Activated CD8-positive, alpha-beta T cell treated with anti-CD3 and anti-CD28 coated beads for 36 hours (primary cell): Measurements from ENCODE around the gene NWD2. TPM values are rescaled to one million over a fixed set of nuclear protein-coding genes. Genes with fewer than 3 reads are reported as not detected.

Experiments used
- ATAC-seq: fragments of 200-7000 bp; cut with Tn5 transposase; one replicate; pipeline ENCODE4 v1.10.0; 2021; ENCODE audit warnings: mild to moderate bottlenecking, moderate library complexity
- CTCF ChIA-PET: fragments of 350-600 bp; sonication (Branson Sonifier 250); formaldehyde crosslinking; loops from one replicate; lab custom pipeline; 2021; ENCODE audit warnings: antibody characterized with exemption; lab: Charles Lee
- POLR2A ChIA-PET: fragments of 350-600 bp; sonication (Branson Sonifier 250); formaldehyde crosslinking; loops from one replicate; lab custom pipeline; 2021; ENCODE audit warnings: antibody characterized with exemption; lab: Charles Lee
- DNase-seq: peaks from one replicate; pipeline ENCODE4 v3.0.0-alpha.2; 2020
- H3K27ac Mint-ChIP-seq: one replicate; pipeline ENCODE4 v1.8.0; 2021; ENCODE audit warnings: mild to moderate bottlenecking, mixed read lengths
- H3K27me3 Mint-ChIP-seq: one replicate; pipeline ENCODE4 v1.8.0; 2021; ENCODE audit warnings: mixed read lengths
- H3K36me3 Mint-ChIP-seq: one replicate; pipeline ENCODE4 v1.8.0; 2021; ENCODE audit warnings: low read depth, mixed read lengths
- H3K4me1 Mint-ChIP-seq: one replicate; pipeline ENCODE4 v1.8.0; 2021; ENCODE audit warnings: low read depth, mixed read lengths
- H3K4me3 Mint-ChIP-seq: one replicate; pipeline ENCODE4 v1.8.0; 2021; ENCODE audit warnings: mild to moderate bottlenecking, moderate library complexity, mixed read lengths
- H3K9me3 Mint-ChIP-seq: one replicate; pipeline ENCODE4 v1.8.0; 2021; ENCODE audit warnings: mixed read lengths
- intact Hi-C: fragments of 100-400 bp; cut with micrococcal nuclease; formaldehyde crosslinking; loops from one replicate; pipeline ENCODE4 v1.10.0; 2022
- total RNA-seq, 2 experiments: library from RNA; stranded (reverse); gene quantifications; one replicate each; pipeline ENCODE4 v1.2.3, GENCODE V29; 2021
- TF ChIP-seq, protein P1 (sequence below): fragments of 200-600 bp; IDR thresholded peaks from one replicate; pipeline ENCODE4 v1.8.0; 2022; ENCODE audit warnings: antibody characterized with exemption, mild to moderate bottlenecking

Gene NWD2
- total RNA-seq, 2 experiments from 2014 or later = not detected

GRCh38 chr4:37279894-37280592, 35.5 kb downstream of the NWD2 start:
- TF ChIP-seq, protein P1, sequence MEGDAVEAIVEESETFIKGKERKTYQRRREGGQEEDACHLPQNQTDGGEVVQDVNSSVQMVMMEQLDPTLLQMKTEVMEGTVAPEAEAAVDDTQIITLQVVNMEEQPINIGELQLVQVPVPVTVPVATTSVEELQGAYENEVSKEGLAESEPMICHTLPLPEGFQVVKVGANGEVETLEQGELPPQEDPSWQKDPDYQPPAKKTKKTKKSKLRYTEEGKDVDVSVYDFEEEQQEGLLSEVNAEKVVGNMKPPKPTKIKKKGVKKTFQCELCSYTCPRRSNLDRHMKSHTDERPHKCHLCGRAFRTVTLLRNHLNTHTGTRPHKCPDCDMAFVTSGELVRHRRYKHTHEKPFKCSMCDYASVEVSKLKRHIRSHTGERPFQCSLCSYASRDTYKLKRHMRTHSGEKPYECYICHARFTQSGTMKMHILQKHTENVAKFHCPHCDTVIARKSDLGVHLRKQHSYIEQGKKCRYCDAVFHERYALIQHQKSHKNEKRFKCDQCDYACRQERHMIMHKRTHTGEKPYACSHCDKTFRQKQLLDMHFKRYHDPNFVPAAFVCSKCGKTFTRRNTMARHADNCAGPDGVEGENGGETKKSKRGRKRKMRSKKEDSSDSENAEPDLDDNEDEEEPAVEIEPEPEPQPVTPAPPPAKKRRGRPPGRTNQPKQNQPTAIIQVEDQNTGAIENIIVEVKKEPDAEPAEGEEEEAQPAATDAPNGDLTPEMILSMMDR = no peak
- Mint-ChIP-seq H3K27me3 (no peaks in the 10 kb centered on the region), H3K9me3 (peaks cover 6% of the 10 kb centered on the region), H3K27ac (no peak overlapping the region), H3K4me1 (no peaks in the 10 kb centered on the region), H3K4me3 (no peak overlapping the region), H3K36me3 (no peaks in the 10 kb centered on the region)
- DNase-seq (no peak), ATAC-seq (no peak)
- intact Hi-C loops = no loop called here
- POLR2A ChIA-PET = no interaction called here
- CTCF ChIA-PET = no interaction called here

DNA sequence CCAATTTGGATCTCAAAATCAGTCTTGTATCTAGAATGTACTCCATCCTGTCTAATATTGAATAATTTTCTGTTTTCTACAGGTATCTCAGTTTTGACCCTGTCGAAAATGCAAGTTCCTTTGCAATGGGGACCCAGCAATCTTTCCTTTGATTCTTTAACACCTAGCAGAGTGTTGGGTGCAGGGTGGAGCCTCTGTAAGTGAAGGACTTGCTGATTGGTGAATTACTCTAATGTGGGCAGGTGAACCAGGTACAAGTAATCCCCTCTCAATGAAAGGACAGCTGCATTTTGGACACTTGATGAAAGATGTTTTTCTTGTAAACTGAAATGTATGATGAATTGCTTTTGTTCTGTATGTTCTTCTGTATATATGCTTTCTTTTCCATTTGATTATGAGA, 54.9 kb downstream of the NWD2 start:
- intact Hi-C loops = no loop called here
- no peak for ATAC-seq
- Mint-ChIP-seq H3K4me3 (no peak overlapping the region), H3K9me3 (no peaks in the 10 kb centered on the region), H3K4me1 (no peaks in the 10 kb centered on the region), H3K36me3 (no peaks in the 10 kb centered on the region), H3K27me3 (no peaks in the 10 kb centered on the region), H3K27ac (no peak overlapping the region)
- DNase-seq = no peak
- TF ChIP-seq, protein P1 = no peak
- POLR2A ChIA-PET = no interaction called here
- CTCF ChIA-PET = no interaction called here

GRCh38 chr4:37304612-37305011, 60.1 kb downstream of the NWD2 start:
- Mint-ChIP-seq H3K4me1 (no peaks in the 10 kb centered on the region), H3K36me3 (no peaks in the 10 kb centered on the region), H3K9me3 (peaks cover 5% of the 10 kb centered on the region), H3K27me3 (no peaks in the 10 kb centered on the region), H3K4me3 (no peak overlapping the region), H3K27ac (no peak overlapping the region)
- DNase-seq (no peak), ATAC-seq (no peak)
- TF ChIP-seq, protein P1 = no peak
- intact Hi-C loops = no loop called here
- ChIA-PET POLR2A (interaction anchor here (0.6 kb wide), 1 partner anchor 1978 kb away, joined by 3 read pairs; no protein-coding TSS in a partner anchor), CTCF (no interaction called here)

DNA sequence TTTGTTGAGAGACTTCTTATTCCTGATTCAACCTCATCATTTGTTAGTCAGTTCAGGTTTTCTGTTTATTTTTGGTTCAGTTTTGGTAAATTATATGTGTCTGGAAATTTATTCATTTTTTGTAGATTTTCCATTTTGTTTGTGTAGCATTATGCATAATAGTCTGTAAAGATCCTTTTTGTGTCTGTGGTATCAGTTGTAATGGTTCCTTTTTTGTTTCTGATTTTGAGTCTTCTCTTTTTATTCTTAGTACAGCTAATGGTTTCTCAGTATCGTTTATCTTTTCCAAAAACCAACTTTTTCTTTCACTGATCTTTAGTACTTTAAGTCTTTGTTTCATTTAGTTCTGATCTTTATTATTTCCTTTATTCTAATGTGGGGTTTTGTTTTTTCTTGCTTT, 61.4 kb downstream of the NWD2 start:
- H3K4me3 Mint-ChIP-seq = no peak overlapping the region
- no peaks in the 10 kb centered on the region for H3K4me1 Mint-ChIP-seq
- DNase-seq (no peak), ATAC-seq (no peak)
- H3K27me3 Mint-ChIP-seq = no peaks in the 10 kb centered on the region
- no peaks in the 10 kb centered on the region for H3K36me3 Mint-ChIP-seq
- peaks cover 8% of the 10 kb centered on the region for H3K9me3 Mint-ChIP-seq
- POLR2A ChIA-PET = no interaction called here
- CTCF ChIA-PET = no interaction called here
- TF ChIP-seq, protein P1 = no peak
- intact Hi-C loops = no loop called here
- H3K27ac Mint-ChIP-seq = no peak overlapping the region

DNA sequence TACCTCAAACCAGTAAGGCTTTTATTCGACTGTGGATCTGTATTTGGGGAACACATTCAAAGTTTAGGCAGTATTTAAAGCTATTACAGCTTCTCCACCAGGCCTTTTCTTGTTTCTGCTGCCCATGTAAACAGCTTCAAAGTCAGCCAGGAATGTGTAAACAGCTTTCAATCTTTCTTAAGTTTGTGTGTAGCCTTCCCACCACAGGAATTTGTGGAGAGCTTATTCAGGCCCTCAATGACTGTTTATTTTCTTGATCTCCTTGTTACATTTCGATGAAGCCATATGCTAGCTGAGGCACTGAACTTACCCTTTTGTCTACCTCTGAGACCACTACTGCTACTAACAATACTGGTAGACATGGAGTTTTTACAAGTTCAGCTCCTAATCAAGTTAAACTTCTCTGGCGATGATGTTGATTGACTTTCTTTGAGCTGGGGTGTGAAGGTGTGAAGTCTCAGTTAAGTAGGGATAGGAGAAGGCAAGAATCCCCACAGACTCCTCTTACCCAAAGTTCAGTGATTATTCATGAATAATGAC, 72.6 kb downstream of the NWD2 start:
- no peak overlapping the region for H3K27ac Mint-ChIP-seq
- ChIA-PET CTCF (interaction anchor here (1.0 kb wide), 1 partner anchor 9 kb away, joined by 3 read pairs; no protein-coding TSS in a partner anchor), POLR2A (no interaction called here)
- H3K36me3 Mint-ChIP-seq = no peaks in the 10 kb centered on the region
- DNase-seq (no peak), ATAC-seq (no peak)
- H3K9me3 Mint-ChIP-seq = peaks cover 3% of the 10 kb centered on the region
- peaks cover 6% of the 10 kb centered on the region for H3K27me3 Mint-ChIP-seq
- intact Hi-C loops = no loop called here
- H3K4me1 Mint-ChIP-seq = no peaks in the 10 kb centered on the region
- H3K4me3 Mint-ChIP-seq = no peak overlapping the region
- TF ChIP-seq, protein P1 = no peak
